Common myeloid progenitor, CD34-positive (primary cell): Measurements from ENCODE around the gene ELF5.

ENCODE experiments used
- CTCF ChIA-PET: fragments of 350-600 bp; sonication (Branson Sonifier 250); formaldehyde crosslinking; loops from one replicate; lab custom pipeline; 2021; ENCODE audit warnings: antibody characterized with exemption; lab: Charles Lee
- POLR2A ChIA-PET: fragments of 350-600 bp; sonication (Branson Sonifier 250); formaldehyde crosslinking; loops from one replicate; lab custom pipeline; 2021; ENCODE audit warnings: antibody characterized with exemption; lab: Charles Lee
- DNase-seq, 3 donors: peaks; one replicate each; pipeline versions ENCODE4 v3.0.0 to v3.0.0-alpha.2; 2013
- H3K27ac ChIP-seq, 2 experiments: 1 replicate in 1 of 2; 2 replicates in 1 of 2; pipeline ENCODE4 v1.7.0; 2013; ENCODE audit warnings: inconsistent platforms in 2 of 2, low read length in 2 of 2, mild to moderate bottlenecking in 2 of 2, low read depth in 1 of 2, moderate library complexity in 1 of 2; ENCODE audit not compliant: severe bottlenecking in 2 of 2, insufficient read depth in 1 of 2, poor library complexity in 1 of 2
- H3K27me3 ChIP-seq, 5 experiments: replicated peaks in 2 of 5; 1 replicate in 3 of 5; 2 replicates in 2 of 5; pipeline versions ENCODE4 v1.6.1 to v1.7.0; 2013; ENCODE audit warnings: low read length in 4 of 5, mild to moderate bottlenecking in 2 of 5, moderate library complexity in 2 of 5, inconsistent platforms in 1 of 5; ENCODE audit not compliant: insufficient read depth in 5 of 5, control insufficient read depth in 4 of 5
- H3K36me3 ChIP-seq, 4 experiments: 1 replicate in 2 of 4; 2 replicates in 2 of 4; pipeline versions ENCODE4 v1.6.1 to v1.7.0; 2013; ENCODE audit warnings: low read length in 3 of 4, control low read depth in 1 of 4, mild to moderate bottlenecking in 1 of 4; ENCODE audit not compliant: control insufficient read depth in 4 of 4, insufficient read depth in 4 of 4
- H3K4me1 ChIP-seq, 4 experiments: 1 replicate in 3 of 4; 2 replicates in 1 of 4; pipeline versions ENCODE4 v1.6.1 to v1.7.1; 2013; ENCODE audit warnings: low read length in 3 of 4, mild to moderate bottlenecking in 3 of 4, control low read depth in 1 of 4, inconsistent platforms in 1 of 4, moderate library complexity in 1 of 4; ENCODE audit not compliant: control insufficient read depth in 4 of 4, insufficient read depth in 4 of 4; ENCODE audit errors: control extremely low read depth in 1 of 4
- H3K4me3 ChIP-seq, 7 experiments: 1 replicate in 4 of 7; 2 replicates in 3 of 7; pipeline versions ENCODE4 v1.5.1 to v1.7.0; 2013; ENCODE audit warnings: mild to moderate bottlenecking in 7 of 7, low read length in 6 of 7, moderate library complexity in 6 of 7, inconsistent platforms in 2 of 7, low read depth in 2 of 7, control low read depth in 1 of 7; ENCODE audit not compliant: insufficient read depth in 4 of 7, control insufficient read depth in 1 of 7; ENCODE audit errors: extremely low read depth in 1 of 7
- H3K9me3 ChIP-seq, 5 experiments: 1 replicate in 4 of 5; 2 replicates in 1 of 5; pipeline versions ENCODE4 v1.6.1 to v1.7.1; 2013; ENCODE audit warnings: low read length in 4 of 5, mild to moderate bottlenecking in 2 of 5, inconsistent platforms in 1 of 5, low read depth in 1 of 5, moderate library complexity in 1 of 5; ENCODE audit not compliant: control insufficient read depth in 4 of 5, insufficient read depth in 2 of 5; ENCODE audit errors: control extremely low read depth in 1 of 5
- WGBS: methylation state at CpG from one replicate; pipeline ENCODE4 v1.1.5; 2013; ENCODE audit not compliant: insufficient coverage; 5-methylcytosine and 5-hydroxymethylcytosine counted together

The ELF5 gene

GRCh38 chr11:34487430-34487829 is 26.2 kb downstream of the ELF5 start:
- Histone ChIP-seq H3K27ac (no peak overlapping the region), H3K4me1 (no peaks in the 10 kb centered on the region), H3K36me3 (no peaks in the 10 kb centered on the region), H3K4me3 (no peak overlapping the region), H3K9me3 (no peaks in the 10 kb centered on the region), H3K27me3 (no peaks in the 10 kb centered on the region)
- 94% methylated on average over 2 of the region's 7 CpGs for WGBS
- ChIA-PET POLR2A (no interaction called here), CTCF (interaction anchor here (1.3 kb wide), 1 partner anchor 21 kb away, joined by 3 read pairs; no protein-coding TSS in a partner anchor)
- no peak for DNase-seq

- no peaks in the 10 kb centered on the region for H3K27me3 ChIP-seq
- POLR2A ChIA-PET, result no interaction called here
- WGBS, result 97% methylated on average over 9 of the region's 9 CpGs
These were observed 30.3 kb downstream of the ELF5 start for GRCh38 chr11:34483106-34483874.

GRCh38 chr11:34481307-34481706 is 32.3 kb downstream of the ELF5 start:
- ChIA-PET POLR2A (no interaction called here), CTCF (interaction anchor here (0.9 to 2.0 kb wide), 3 partner anchors 11 to 33 kb away, joined by 3 to 6 read pairs (median 5); partner anchors contain the start of gene ELF5)
- H3K4me1 ChIP-seq, result no peaks in the 10 kb centered on the region
- no peak for DNase-seq
- no peak overlapping the region for H3K27ac ChIP-seq
- H3K9me3 ChIP-seq, result no peaks in the 10 kb centered on the region
- 100% methylated on average over 1 of the region's 3 CpGs for WGBS
- H3K4me3 ChIP-seq, result no peak overlapping the region
- H3K27me3 ChIP-seq, result no peaks in the 10 kb centered on the region
- no peaks in the 10 kb centered on the region for H3K36me3 ChIP-seq

More at GRCh38 chr11:34483106-34483874, 30.3 kb downstream of the ELF5 start:
- no peak for DNase-seq
- no peak overlapping the region for H3K27ac ChIP-seq
- no peaks in the 10 kb centered on the region for H3K36me3 ChIP-seq
- H3K9me3 ChIP-seq, result no peaks in the 10 kb centered on the region
- H3K4me3 ChIP-seq, result no peak overlapping the region
- CTCF ChIA-PET, result no interaction called here
- no peaks in the 10 kb centered on the region for H3K4me1 ChIP-seq

DNA sequence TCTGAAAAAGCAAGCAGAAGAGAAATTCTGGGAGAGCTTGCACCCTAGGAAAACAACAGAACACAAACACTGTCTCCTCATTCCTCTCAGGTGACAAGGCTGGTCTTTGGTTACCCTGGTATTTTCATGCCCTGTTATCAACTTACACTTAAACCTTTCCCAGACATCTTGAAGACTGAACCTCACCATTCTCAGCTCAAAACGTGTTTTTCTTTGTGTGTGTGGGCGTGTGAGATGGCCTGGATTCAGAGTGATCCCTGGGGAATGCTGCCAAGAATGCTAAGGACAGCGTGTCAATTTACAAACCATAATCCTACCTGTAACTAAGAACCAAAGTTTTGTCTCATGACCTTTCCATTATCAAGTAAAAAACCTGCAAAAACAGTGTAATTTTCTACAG is 33.3 kb downstream of the ELF5 start:
- no peaks in the 10 kb centered on the region for H3K4me1 ChIP-seq
- POLR2A ChIA-PET, result no interaction called here
- H3K27ac ChIP-seq, result no peak overlapping the region
- no peaks in the 10 kb centered on the region for H3K9me3 ChIP-seq
- CTCF ChIA-PET, result interaction anchor here (0.5 to 2.5 kb wide), 6 partner anchors 9 to 1633 kb away, joined by 3 to 8 read pairs (median 4); no protein-coding TSS in a partner anchor
- DNase-seq, result no peak
- no peaks in the 10 kb centered on the region for H3K27me3 ChIP-seq
- 89% methylated on average over 3 of the region's 3 CpGs for WGBS
- H3K4me3 ChIP-seq, result no peak overlapping the region
- no peaks in the 10 kb centered on the region for H3K36me3 ChIP-seq

DNA sequence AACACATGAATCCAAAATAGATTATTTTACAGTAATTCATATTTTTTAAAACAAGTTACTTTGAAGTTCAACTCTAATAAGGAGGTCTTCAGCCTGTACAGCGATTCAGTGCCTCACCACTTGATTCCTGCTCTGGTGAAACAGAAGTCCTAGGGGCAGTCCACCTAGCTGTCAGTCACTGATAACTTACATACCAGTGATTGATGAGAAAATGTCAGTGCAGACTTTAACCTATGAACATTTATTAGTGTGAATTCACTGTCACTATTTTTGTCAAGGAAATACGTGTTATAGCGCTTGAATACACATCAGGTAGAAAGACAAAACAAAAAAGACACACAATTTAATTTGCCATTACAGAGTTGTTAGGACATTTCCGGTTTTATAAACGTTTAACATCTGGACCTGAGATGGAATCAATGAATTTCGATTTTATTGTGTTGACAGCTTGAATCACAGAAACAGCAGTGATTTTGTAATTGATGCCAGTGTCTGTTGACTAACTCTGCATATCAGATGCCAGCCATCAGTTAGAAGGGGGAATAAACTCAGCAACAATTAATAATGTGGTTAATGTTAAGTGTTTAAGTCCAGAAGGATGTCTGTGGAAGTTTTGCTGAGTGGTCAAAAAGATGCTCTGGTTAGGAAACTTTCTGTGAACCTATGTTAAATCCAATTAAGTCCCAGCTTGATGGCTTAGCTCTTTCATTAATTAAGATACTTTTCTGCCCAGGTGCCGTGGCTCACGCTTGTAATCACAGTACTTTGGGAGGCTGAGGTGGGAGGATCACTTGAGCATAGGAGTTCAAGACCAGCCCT is 34.5 kb downstream of the ELF5 start:
- H3K27ac ChIP-seq, result no peak overlapping the region
- no peak overlapping the region for H3K4me3 ChIP-seq
- no peaks in the 10 kb centered on the region for H3K9me3 ChIP-seq
- ChIA-PET CTCF (interaction anchor here (1.1 to 2.5 kb wide), 4 partner anchors 10 to 26 kb away, joined by 3 to 8 read pairs (median 4); no protein-coding TSS in a partner anchor), POLR2A (no interaction called here)
- WGBS, result 92% methylated on average over 4 of the region's 8 CpGs
- DNase-seq, result no peak
- peaks cover 0 to 6% (median 0%) of the 10 kb centered on the region in 4 experiments for H3K36me3 ChIP-seq
- no peaks in the 10 kb centered on the region for H3K4me1 ChIP-seq
- no peaks in the 10 kb centered on the region for H3K27me3 ChIP-seq

GRCh38 chr11:34476849-34477248 is 36.7 kb downstream of the ELF5 start:
- H3K9me3 ChIP-seq, result no peaks in the 10 kb centered on the region
- 94% methylated on average over 3 of the region's 4 CpGs for WGBS
- peaks cover 0 to 24% (median 7%) of the 10 kb centered on the region in 4 experiments for H3K36me3 ChIP-seq
- H3K4me3 ChIP-seq, result no peak overlapping the region
- CTCF ChIA-PET, result interaction anchor here (0.9 to 1.1 kb wide), 2 partner anchors 12 to 17 kb away, joined by 3 read pairs; no protein-coding TSS in a partner anchor
- H3K27me3 ChIP-seq, result no peaks in the 10 kb centered on the region
- no peak for DNase-seq
- H3K4me1 ChIP-seq, result no peaks in the 10 kb centered on the region
- POLR2A ChIA-PET, result no interaction called here
- no peak overlapping the region for H3K27ac ChIP-seq
